NCI-H82 treated with DMSO at 0.1 percent for 48 hours (cell line): ENCODE data around the gene THRSP.
"Not testable (repeated sequence)": the region's sequence is repeated elsewhere in the genome, so short reads cannot be mapped to it uniquely, and the experiment has no call there.

Experiments used
- DNase-seq: peaks from one replicate; lab custom pipeline; 2025; ENCODE audit not compliant: unreplicated experiment; lab: John Stamatoyannopoulos, UW

Gene THRSP

DNA sequence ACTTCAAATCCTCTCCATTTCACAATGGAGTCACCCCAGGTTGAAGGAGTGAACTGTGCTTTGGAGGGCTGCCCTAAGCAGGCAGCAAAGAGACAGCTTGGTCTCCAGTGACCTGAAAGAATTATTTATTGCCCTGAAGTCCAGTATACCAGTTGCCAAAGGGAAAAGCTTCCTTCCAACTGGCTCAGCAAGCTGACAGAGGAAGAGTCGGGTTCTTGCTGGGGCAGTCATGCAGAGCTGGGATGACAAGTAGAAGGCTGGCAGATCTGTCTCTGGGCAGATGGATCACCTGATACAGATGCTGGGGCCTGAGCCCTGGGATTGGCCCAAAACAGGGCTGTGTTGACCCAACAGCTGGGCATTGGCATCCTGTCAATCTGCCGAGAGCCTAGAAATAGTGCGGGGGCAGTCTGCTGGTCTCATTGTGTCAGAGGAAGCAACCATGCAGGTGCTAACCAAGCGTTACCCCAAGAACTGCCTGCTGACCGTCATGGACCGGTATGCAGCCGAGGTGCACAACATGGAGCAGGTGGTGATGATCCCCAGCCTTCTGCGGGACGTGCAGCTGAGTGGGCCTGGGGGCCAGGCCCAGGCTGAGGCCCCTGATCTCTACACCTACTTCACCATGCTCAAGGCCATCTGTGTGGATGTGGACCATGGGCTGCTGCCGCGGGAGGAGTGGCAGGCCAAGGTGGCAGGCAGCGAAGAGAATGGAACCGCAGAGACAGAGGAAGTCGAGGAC, at the start of gene THRSP:
TSS of gene THRSP (plus strand) at position 422 of the 742 bp plus-strand sequence. CDS start at position 443, 21 bp downstream.
- no peak for DNase-seq

DNA sequence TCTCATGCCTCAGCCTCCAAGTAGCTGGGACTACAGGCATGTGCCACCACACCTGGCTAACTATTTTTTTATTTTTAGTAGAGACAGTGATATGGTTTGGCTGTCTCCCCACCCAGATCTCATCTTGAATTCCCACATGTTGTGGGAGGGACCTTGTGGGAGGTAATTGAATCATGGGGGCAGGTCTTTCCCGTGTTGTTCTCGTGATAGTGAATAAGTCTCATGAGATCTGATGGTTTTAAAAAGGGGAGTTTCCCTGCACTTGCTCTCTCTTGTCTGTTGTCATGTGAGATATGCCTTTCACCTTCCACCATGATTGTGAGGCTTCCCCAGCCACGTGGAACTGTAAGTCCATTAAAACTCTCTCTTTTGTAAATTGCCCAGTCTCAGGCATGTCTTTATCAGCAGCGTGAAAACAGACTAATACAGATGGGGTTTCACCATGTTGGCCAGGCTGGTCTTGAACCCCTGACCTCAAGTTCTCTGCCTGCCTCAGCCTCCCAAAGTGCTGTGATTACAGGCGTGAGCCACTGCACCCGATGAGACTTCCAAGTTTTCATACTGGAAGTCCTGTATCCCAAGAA, 48.6 kb upstream of the THRSP start:
- DNase-seq: not testable (repeated sequence)

DNA sequence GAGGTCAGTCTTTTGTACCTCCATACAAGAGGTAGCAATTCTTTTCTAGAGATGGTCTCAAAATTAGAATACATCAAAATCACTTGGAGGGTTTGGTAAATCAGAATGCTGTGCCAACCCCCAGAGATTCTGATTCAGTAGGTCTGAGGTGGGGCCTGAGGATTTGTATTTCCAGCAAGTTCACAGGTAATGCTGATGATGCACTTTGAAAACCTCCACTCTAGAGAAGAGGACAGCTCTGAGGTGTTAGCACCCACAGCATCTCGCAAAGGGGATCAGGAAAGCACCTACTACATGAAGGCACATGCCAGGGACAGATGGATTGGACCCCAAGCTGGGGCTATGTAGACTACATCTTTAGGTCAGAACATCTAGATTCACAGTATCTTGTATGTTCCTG, 47.8 kb upstream of the THRSP start:
- no peak for DNase-seq

DNA sequence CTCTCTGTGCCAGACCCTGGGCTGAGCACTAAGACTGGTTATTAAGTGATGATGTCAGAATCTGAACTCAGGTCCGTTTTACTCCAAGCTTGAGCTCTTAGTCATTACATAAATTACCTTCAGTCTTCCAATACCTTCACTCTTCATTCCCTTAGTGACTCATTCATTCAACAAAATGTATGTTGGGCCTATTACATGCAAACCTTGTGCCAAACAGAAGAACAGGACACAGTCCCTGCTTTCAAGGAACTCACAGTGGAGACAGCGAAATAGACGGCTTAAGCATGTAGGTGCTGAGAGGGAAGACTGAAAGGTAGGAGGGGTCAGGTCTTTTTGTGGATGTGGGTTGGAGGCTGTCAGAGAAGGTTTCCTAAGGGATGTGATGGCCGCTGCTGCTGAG, 43.9 kb upstream of the THRSP start:
- DNase-seq: no peak

GRCh38 chr11:78020246-78020645, 43.4 kb upstream of the THRSP start:
- DNase-seq: no peak

GRCh38 chr11:78021611-78022010, 42.0 kb upstream of the THRSP start:
- DNase-seq: no peak

DNA sequence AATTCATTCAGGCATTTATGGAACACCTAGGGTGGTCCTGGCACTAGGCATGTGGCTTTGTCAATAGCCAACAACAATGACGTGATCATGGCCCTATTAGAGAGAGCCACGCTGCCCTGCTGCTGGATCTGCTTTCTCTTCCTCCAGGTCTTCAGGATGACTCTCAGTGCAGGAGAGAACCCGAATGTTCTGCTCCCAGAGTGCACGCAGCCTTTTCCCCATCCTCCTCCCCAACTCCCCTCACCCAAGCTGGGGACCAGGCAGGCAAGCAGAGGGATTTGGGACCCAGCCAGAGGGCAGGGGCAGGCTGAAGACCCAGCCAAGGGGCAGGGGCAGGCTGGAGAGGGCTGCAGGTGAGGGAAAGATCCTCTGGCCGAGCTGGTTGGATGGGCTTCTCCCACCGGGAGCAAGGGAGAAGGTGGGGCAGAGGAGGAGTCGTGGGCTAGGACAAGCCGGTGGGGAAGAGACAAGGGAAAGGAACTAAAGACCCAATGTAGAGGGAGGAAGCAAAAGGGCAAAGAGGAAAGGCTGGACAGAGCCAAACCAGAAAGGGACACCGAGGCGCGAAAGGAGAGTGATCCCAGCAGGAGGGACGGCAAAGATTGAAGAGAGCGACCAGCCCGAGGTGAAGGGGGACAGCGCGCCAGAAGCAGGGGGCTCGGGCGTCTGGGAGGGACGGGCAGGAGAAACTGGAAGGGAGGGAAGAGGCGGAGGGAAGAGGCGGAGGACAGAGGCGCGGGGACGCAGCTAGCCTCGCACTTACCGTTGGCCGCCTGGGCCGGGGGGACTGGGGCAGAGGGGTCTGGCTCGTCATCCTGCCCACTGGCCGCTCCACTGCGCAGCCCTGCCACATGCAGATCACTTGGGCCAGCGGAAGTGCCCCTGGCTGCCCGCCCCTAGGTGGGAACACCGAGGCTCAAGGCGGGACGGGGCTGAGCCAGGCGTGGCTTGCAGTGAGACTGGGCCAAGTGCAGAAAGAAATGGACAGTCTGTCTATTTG, 41.0 kb upstream of the THRSP start, which contains the start of gene KCTD14:
TSS of gene KCTD14 (minus strand) at position 880 of the 1,000 bp plus-strand sequence. CDS start at position 853, 27 bp downstream.
- DNase-seq: no peak

GRCh38 chr11:78023426-78023825, 40.2 kb upstream of the THRSP start:
- DNase-seq: no peak

- no peak for DNase-seq
Measured at GRCh38 chr11:78025378-78025777, 38.3 kb upstream of the THRSP start.

- no peak for DNase-seq
Measured at GRCh38 chr11:78027759-78028158, 35.9 kb upstream of the THRSP start.

GRCh38 chr11:78028423-78028822, 35.2 kb upstream of the THRSP start:
- DNase-seq: not testable (repeated sequence)

DNA sequence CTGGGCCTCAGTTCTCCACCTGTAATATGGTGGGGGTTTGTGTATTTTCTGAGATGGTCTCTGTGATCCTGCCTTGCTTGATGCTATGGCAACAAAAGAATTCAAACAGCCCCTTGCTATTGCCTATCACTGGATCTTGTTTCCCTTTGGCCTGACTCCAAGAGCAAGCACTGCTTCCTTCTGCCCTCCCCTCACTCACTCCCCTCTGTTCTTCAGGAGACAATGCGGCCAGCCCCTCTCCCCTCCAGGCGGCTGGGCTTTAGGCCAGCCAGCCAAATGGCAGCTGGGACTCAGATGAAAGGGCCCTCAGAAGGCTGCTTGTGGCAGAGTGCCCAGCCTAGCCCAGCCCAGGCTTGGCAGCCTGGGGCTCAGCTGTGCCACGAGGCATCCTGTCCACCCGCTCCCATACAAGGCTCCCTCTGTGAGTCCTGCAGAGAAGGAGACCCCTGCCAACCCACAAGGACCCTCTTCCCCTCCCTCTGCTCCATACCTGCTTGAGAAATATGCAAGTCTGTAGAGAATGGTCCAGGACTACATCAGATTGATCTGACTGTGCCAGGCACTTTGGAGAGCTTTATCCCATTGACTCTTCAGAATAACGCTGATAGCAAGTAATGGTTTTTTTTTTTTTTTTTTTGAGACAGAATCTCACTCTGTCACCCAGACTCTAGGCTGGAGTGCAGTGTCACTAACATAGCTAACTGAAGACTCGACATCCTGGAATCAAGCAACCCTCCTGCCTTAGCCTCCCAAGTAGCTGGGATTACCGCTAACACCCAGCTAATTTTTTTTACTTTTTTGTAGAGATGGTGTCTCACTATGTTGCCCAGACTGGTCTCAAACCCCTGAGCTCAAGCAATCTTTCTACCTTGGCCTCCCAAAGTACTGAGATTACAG, 33.0 kb upstream of the THRSP start:
- DNase-seq: peak; percentile 6

- no peak for DNase-seq
Measured at GRCh38 chr11:78031629-78032028, 32.0 kb upstream of the THRSP start.

DNA sequence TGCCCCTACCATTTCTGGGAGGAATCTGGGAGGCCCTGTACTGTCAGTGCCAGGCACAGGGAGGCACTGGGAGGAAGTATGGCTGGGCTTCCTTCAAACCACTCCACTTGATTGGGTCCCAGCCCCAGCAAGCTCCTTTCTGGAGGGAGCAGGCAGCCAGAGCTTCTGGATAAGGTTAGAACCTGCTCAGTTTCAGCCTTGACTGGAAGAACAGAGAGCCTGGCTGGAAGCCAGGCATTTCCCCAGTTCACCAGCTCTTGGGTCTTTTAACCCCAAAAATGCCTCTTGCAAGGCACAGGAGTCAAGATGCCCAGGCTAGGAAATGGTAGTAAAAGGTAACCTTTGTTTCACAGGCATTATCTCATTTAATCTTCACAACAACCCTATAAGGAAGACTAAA, 31.6 kb upstream of the THRSP start:
- DNase-seq: no peak

- no peak for DNase-seq
Measured at GRCh38 chr11:78033040-78033439, 30.6 kb upstream of the THRSP start.

GRCh38 chr11:78034623-78035022, 29.0 kb upstream of the THRSP start:
- DNase-seq: no peak

GRCh38 chr11:78036313-78036712, 27.3 kb upstream of the THRSP start:
- DNase-seq: no peak

- DNase-seq: no peak
Measured at GRCh38 chr11:78037056-78037455, 26.6 kb upstream of the THRSP start.

DNA sequence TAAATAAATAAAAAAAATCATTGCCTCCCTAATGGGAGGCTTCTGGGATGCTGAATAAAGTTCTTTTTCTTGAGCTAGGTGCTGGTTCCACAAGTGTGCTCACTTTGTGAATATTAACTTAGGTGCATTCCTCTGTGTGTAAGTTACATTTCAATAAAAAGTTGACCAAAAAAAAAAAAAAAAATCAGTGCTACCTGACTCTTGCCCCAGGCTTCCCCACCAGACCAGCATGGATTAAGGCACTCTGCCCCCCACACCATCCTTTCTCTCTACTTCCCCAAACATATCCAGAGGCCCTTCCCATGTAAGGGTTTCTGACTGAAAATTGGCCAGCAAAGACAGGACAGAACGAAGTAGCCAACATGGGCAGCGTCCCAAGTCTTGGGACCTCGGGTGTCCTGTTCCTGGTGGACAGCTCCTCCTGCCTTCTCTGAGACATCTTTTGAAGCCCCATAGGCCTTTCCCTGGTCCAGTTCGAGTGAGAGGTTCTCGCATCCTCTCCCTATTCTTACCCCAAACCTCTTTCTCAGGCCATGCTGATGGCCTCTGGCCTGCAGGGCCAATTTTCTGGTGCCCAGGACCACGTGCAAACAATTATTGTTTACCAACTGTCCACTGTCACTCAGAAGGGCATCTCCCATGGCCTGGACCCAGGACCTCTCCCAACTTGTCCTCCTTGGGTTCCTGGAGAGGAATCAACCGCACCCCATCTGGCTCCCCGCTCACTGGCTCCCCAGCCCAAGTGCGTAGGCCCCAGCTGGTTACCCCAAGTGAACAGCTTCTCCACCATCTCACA, 25.6 kb upstream of the THRSP start:
- DNase-seq: no peak
